ENCODE results near the gene IL15RA. TPM values are rescaled to one million over a fixed set of nuclear protein-coding genes. Genes with fewer than 3 reads are reported as not detected.

The IL15RA gene
- total RNA-seq, 4 donors from 2014 or later = 17.7 to 21.9 (median 20.6) TPM

DNA sequence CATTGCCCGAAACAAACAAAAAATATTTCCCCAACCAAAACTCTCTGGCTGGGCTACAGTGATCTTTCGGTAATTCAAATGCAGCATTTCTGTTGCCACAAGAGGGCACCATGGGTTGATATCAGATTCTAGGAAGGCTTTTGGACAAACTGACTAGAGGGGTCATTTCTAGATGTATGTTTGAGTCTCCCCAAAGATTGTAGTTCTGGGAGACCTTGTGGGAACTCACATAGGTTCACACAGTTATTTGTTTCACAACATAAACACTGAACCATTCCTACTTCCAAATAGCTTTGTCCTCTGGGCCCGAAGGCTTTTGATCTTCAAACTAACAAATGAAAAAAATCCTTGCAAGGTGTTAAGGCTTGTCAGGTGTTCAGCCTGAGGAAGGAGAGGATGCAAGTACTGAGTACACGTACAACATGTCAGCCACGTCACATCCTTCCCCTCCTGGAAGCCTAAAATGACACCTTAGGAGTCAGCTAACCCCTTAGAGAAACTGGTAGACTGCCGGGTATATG lies 37.0 kb upstream of the IL15RA start:
- peak overlapping the region in 1 of 4 donors; percentile 6 for H3K27ac ChIP-seq
- peak; percentile 44 for ATAC-seq
- 51 to 65% methylated on average over 6 of the region's 6 CpGs for WGBS, 2 donors (ENCODE audit: low coverage in 1 of 2)

GRCh38 chr10:6013413-6014192 lies 36.3 kb upstream of the IL15RA start:
- H3K27ac ChIP-seq = peak overlapping the region in 1 of 4 donors; percentile 6
- H3K4me3 ChIP-seq = no peak overlapping the region
- H3K27me3 ChIP-seq = peaks cover 3% of the 10 kb centered on the region
- H3K4me1 ChIP-seq = no peaks in the 10 kb centered on the region
- 80 to 84% methylated on average over 9 to 17 of the region's 17 CpGs for WGBS, 2 donors (ENCODE audit: low coverage in 1 of 2)
- no peaks in the 10 kb centered on the region for H3K9me3 ChIP-seq
- TF ChIP-seq, protein P1, sequence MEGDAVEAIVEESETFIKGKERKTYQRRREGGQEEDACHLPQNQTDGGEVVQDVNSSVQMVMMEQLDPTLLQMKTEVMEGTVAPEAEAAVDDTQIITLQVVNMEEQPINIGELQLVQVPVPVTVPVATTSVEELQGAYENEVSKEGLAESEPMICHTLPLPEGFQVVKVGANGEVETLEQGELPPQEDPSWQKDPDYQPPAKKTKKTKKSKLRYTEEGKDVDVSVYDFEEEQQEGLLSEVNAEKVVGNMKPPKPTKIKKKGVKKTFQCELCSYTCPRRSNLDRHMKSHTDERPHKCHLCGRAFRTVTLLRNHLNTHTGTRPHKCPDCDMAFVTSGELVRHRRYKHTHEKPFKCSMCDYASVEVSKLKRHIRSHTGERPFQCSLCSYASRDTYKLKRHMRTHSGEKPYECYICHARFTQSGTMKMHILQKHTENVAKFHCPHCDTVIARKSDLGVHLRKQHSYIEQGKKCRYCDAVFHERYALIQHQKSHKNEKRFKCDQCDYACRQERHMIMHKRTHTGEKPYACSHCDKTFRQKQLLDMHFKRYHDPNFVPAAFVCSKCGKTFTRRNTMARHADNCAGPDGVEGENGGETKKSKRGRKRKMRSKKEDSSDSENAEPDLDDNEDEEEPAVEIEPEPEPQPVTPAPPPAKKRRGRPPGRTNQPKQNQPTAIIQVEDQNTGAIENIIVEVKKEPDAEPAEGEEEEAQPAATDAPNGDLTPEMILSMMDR (IDR thresholded peaks at IDR 0.05) = no peak
- ATAC-seq = no peak
- H3K36me3 ChIP-seq = no peaks in the 10 kb centered on the region

More for the DNA sequence above, 37.0 kb upstream of the IL15RA start:
- Histone ChIP-seq H3K36me3 (no peaks in the 10 kb centered on the region), H3K9me3 (no peaks in the 10 kb centered on the region), H3K27me3 (peaks cover 3% of the 10 kb centered on the region), H3K4me3 (no peak overlapping the region), H3K4me1 (no peaks in the 10 kb centered on the region)
- TF ChIP-seq EP300 (IDR thresholded peaks at IDR 0.05) = no peak
- TF ChIP-seq POLR2A (IDR thresholded peaks at IDR 0.05) = no peak
- no peak for TF ChIP-seq POLR2AphosphoS5 (IDR thresholded peaks at IDR 0.05)
- TF ChIP-seq, protein P1 (IDR thresholded peaks at IDR 0.05) = peak; percentile 34 to 68 (median 62)

DNA sequence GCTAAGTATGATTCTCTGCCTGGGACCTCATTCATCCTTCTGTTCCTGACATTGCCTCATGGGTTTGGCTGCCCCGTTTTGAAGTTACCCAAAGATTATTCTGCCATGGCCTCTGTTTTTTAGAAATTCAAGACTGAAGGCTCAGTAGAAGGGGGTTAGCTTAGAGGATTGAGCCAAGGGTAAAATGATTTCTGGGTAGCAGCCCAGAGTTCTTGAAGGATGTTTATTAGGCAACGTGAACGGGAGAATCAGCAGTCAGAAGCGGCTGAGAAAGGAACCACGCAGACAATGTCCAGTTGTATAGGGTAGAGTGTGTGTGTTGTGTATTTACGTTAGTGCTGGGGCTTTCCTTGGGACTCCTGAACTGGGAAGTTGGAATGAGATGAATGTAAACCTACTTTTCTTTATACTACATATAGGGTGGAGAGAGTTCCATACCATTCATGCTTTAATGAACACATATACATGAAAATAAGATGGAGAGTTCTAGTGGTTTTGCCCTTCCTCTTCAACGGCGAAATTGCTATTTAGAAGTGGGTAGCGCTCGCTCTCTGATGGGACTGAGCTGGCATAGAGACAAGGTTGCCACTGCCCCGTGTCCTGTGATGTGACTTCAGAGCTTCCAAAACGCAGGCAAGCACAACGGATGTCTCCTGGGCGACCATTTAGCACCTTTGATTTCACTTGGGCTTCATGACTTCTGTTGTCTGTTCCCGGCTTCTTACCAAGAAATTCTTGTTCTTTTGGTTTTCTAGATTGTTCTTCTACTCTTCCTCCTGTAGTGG lies 35.0 kb upstream of the IL15RA start:
- TF ChIP-seq, protein P1 (IDR thresholded peaks at IDR 0.05) = no peak

DNA sequence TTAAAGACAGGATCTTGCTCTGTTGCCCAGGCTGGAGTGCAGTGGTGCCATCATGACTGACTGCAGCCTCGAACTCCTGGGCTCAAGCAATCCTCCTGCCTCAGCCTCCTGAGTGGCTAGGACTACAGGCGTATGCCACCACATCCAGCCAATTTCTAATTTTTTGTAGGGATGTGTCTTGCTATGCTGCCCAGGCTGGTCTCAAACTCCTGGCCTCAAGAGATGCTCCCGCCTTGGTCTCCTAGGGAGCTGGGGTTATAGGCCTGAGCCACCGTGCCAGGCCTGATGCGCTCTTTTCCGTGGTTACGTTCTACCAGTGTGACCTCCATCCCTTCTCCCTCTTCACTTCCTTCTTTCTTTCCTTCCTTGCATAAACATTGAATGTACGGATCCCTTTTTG lies 34.2 kb upstream of the IL15RA start:
- 92 to 98% methylated on average over 6 to 7 of the region's 8 CpGs for WGBS, 2 donors (ENCODE audit: low coverage in 1 of 2)
- no peaks in the 10 kb centered on the region for H3K4me1 ChIP-seq
- no peaks in the 10 kb centered on the region for H3K36me3 ChIP-seq
- TF ChIP-seq, protein P1 (IDR thresholded peaks at IDR 0.05) = no peak
- no peak for TF ChIP-seq POLR2A (IDR thresholded peaks at IDR 0.05)
- no peak for TF ChIP-seq POLR2AphosphoS5 (IDR thresholded peaks at IDR 0.05)
- TF ChIP-seq EP300 (IDR thresholded peaks at IDR 0.05) = no peak
- H3K4me3 ChIP-seq = no peak overlapping the region
- peaks cover 3% of the 10 kb centered on the region for H3K27me3 ChIP-seq
- ATAC-seq = no peak
- H3K27ac ChIP-seq = no peak overlapping the region
- peaks cover 0 to 14% (median 0%) of the 10 kb centered on the region in 3 donors for H3K9me3 ChIP-seq

More for the DNA sequence above, 35.0 kb upstream of the IL15RA start:
- no peaks in the 10 kb centered on the region for H3K36me3 ChIP-seq
- H3K9me3 ChIP-seq = peaks cover 0 to 10% (median 0%) of the 10 kb centered on the region in 3 donors
- H3K27me3 ChIP-seq = peaks cover 3% of the 10 kb centered on the region
- no peak overlapping the region for H3K4me3 ChIP-seq
- no peak overlapping the region for H3K27ac ChIP-seq
- 72 to 75% methylated on average over 15 of the region's 15 CpGs for WGBS, 2 donors (ENCODE audit: low coverage in 1 of 2)
- H3K4me1 ChIP-seq = no peaks in the 10 kb centered on the region
- no peak for ATAC-seq

All from gastroesophageal sphincter (tissue), 4 donors.